H1 (cell line): ENCODE measurements around the gene P3H3. TPM values are rescaled to one million over a fixed set of nuclear protein-coding genes. Genes with fewer than 3 reads are reported as not detected.

Experiments used
- RFX5 ChIP-seq: IDR thresholded peaks from 2 replicates; pipeline ENCODE4 v1.6.1; 2011; ENCODE audit warnings: low read depth, low read length, improper control_type of control experiment, borderline replicate concordance
- USF2 ChIP-seq: IDR thresholded peaks from 2 replicates; pipeline ENCODE4 v1.6.1; 2011; ENCODE audit warnings: low read length, improper control_type of control experiment
- polyA plus RNA-seq, 7 experiments: library from polyadenylated mRNA; depleted of rRNA in 3 of 7; stranded (reverse) in 5 of 7; unstranded in 2 of 7; fragments of >200 nt in 5 of 7; fragments of 200-250 nt in 2 of 7; gene quantifications; 1 replicate in 5 of 7; 2 replicates in 1 of 7; 4 replicates in 1 of 7; pipeline versions ENCODE4 v1.2.1 to v1.2.3, GENCODE V29; 2011 to 2013; ENCODE audit warnings: missing spikeins in 2 of 7, mixed read lengths in 2 of 7
- total RNA-seq: library from RNA; stranded (reverse); fragmentation: NEBNext Ultra II Directional; extraction: Animal tissue kit (Norgen Biotek cat#: 25700); gene quantifications from 2 replicates; pipeline ENCODE4 v1.2.1, GENCODE V29; 2021

P3H3 gene
- total and polyA plus RNA-seq, 2 of the 8 experiments (the other 6 are each of a cell fraction or from before 2014, with no cell fraction given) = 22.9 to 43.5 TPM

- TF ChIP-seq RFX5 (no peak), USF2 (no peak)
Measured at GRCh38 chr12:6849427-6849826, 21.2 kb downstream of the P3H3 start (continued).
